Measurements from ENCODE around the gene PCSK5. TPM values are rescaled to one million over a fixed set of nuclear protein-coding genes. Genes with fewer than 3 reads are reported as not detected.

Gene PCSK5
- polyA plus RNA-seq, 1 donor (not counting 4 experiments of a cell fraction or from before 2014, with no cell fraction given): 1.9 TPM

DNA sequence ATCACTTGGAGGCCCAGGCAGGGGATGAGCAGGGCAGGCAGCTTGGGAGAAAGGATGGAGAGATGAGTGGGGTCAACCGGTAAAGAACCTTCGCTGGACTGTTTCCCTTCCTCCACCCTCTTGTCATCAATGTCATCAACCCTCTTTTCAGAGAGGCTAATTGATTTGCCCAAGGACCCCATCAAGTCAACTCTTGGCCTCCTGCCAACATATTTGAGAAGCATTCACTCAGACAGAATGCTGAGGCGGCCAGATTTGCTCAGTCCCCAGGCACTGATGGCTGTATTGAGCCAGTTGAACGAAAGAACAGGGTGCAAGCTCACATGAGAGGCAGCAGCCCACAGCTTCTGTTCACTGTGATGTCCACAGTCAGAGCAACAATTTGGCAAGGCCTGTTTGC lies 310.3 kb downstream of the PCSK5 start:
- Histone ChIP-seq H2AFZ (ENCODE audit: control insufficient read depth, low read length) (no peak overlapping the region), H3K4me1 (ENCODE audit: control insufficient read depth, extremely low read depth, insufficient read depth, low read length) (no peaks in the 10 kb centered on the region), H3K27ac (ENCODE audit: control insufficient read depth, insufficient read depth, low read length) (no peak overlapping the region), H3K4me3 (ENCODE audit: control insufficient read depth in 2 of 3, extremely low read depth in 1 of 3, insufficient read depth in 2 of 3, low read depth in 1 of 3, low read length in 3 of 3) (no peak overlapping the region), H3K27me3 (ENCODE audit: control insufficient read depth, extremely low read depth, insufficient read depth, low read length) (no peaks in the 10 kb centered on the region), H3K4me2 (ENCODE audit: control insufficient read depth, extremely low read depth, insufficient read depth, low read depth, low read length) (no peak overlapping the region), H3K36me3 (ENCODE audit: control insufficient read depth in 2 of 2, extremely low read depth in 1 of 2, insufficient read depth in 2 of 2, low read length in 2 of 2) (no peaks in the 10 kb centered on the region), H3K9me1 (ENCODE audit: control insufficient read depth, extremely low read depth, insufficient read depth, low read length) (no peaks in the 10 kb centered on the region), H3K79me2 (ENCODE audit: control insufficient read depth, insufficient read depth, low read length) (no peaks in the 10 kb centered on the region), H4K20me1 (ENCODE audit: control insufficient read depth, extremely low read depth, insufficient read depth, low read length) (no peaks in the 10 kb centered on the region), H3K9ac (ENCODE audit: control insufficient read depth, extremely low read depth, insufficient read depth, low read length) (no peak overlapping the region), H3K9me3 (ENCODE audit: control insufficient read depth, low read depth, low read length) (no peaks in the 10 kb centered on the region)
- TF ChIP-seq EZH2 (IDR thresholded peaks at IDR 0.05; ENCODE audit: low read length): no peak
- TF ChIP-seq, protein P1, sequence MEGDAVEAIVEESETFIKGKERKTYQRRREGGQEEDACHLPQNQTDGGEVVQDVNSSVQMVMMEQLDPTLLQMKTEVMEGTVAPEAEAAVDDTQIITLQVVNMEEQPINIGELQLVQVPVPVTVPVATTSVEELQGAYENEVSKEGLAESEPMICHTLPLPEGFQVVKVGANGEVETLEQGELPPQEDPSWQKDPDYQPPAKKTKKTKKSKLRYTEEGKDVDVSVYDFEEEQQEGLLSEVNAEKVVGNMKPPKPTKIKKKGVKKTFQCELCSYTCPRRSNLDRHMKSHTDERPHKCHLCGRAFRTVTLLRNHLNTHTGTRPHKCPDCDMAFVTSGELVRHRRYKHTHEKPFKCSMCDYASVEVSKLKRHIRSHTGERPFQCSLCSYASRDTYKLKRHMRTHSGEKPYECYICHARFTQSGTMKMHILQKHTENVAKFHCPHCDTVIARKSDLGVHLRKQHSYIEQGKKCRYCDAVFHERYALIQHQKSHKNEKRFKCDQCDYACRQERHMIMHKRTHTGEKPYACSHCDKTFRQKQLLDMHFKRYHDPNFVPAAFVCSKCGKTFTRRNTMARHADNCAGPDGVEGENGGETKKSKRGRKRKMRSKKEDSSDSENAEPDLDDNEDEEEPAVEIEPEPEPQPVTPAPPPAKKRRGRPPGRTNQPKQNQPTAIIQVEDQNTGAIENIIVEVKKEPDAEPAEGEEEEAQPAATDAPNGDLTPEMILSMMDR (optimal IDR thresholded peaks at IDR 0.05 in 1 of 3, IDR thresholded peaks at IDR 0.05 in 1 of 3, conservative IDR thresholded peaks at IDR 0.05 in 1 of 3; ENCODE audit: extremely low read depth in 1 of 3, insufficient read depth in 2 of 3, low read length in 3 of 3): no peak
- DNase-seq (ENCODE audit: low read depth, low spot score) (no peak), FAIRE-seq (no peak)
- dilution Hi-C loops (cut with MboI; ENCODE audit: extremely low pct_ligation_motif_present, low sequenced_read_pairs): no loop called here

DNA sequence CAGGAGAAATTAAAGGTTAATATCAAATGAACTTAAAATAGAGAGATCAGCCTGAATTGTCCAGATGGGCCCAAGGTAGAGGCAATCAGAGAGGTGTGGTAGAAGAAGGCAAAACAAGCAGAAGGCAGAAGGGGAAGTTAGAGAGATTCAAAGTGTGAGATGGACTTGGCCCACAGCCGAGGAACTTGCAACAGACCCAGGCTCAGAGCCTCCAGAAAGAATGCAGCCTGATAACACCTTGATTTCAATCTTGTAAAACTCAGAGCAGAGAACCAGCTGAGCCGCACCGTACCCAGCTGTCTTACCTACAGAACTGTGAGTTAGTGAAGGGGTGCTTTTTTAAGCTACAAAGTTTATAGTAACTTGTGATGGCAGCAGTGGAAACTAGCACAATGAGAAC lies 312.9 kb downstream of the PCSK5 start:
- no peak overlapping the region for H2AFZ ChIP-seq (ENCODE audit: control insufficient read depth, low read length)
- H3K4me1 ChIP-seq (ENCODE audit: control insufficient read depth, extremely low read depth, insufficient read depth, low read length): no peaks in the 10 kb centered on the region
- no peaks in the 10 kb centered on the region for H3K79me2 ChIP-seq (ENCODE audit: control insufficient read depth, insufficient read depth, low read length)
- no peak for TF ChIP-seq EZH2 (IDR thresholded peaks at IDR 0.05; ENCODE audit: low read length)
- TF ChIP-seq, protein P1 (optimal IDR thresholded peaks at IDR 0.05 in 1 of 3, IDR thresholded peaks at IDR 0.05 in 1 of 3, conservative IDR thresholded peaks at IDR 0.05 in 1 of 3; ENCODE audit: extremely low read depth in 1 of 3, insufficient read depth in 2 of 3, low read length in 3 of 3): no peak
- DNase-seq (ENCODE audit: low read depth, low spot score) (no peak), FAIRE-seq (no peak)
- H3K9me3 ChIP-seq (ENCODE audit: control insufficient read depth, low read depth, low read length): no peaks in the 10 kb centered on the region
- H3K9ac ChIP-seq (ENCODE audit: control insufficient read depth, extremely low read depth, insufficient read depth, low read length): no peak overlapping the region
- H3K9me1 ChIP-seq (ENCODE audit: control insufficient read depth, extremely low read depth, insufficient read depth, low read length): no peaks in the 10 kb centered on the region
- no peaks in the 10 kb centered on the region for H3K27me3 ChIP-seq (ENCODE audit: control insufficient read depth, extremely low read depth, insufficient read depth, low read length)
- no peak overlapping the region for H3K4me3 ChIP-seq (ENCODE audit: control insufficient read depth in 2 of 3, extremely low read depth in 1 of 3, insufficient read depth in 2 of 3, low read depth in 1 of 3, low read length in 3 of 3)
- dilution Hi-C loops (cut with MboI; ENCODE audit: extremely low pct_ligation_motif_present, low sequenced_read_pairs): no loop called here
- H3K4me2 ChIP-seq (ENCODE audit: control insufficient read depth, extremely low read depth, insufficient read depth, low read depth, low read length): no peak overlapping the region
- no peak overlapping the region for H3K27ac ChIP-seq (ENCODE audit: control insufficient read depth, insufficient read depth, low read length)
- H4K20me1 ChIP-seq (ENCODE audit: control insufficient read depth, extremely low read depth, insufficient read depth, low read length): no peaks in the 10 kb centered on the region
- no peaks in the 10 kb centered on the region for H3K36me3 ChIP-seq (ENCODE audit: control insufficient read depth in 2 of 2, extremely low read depth in 1 of 2, insufficient read depth in 2 of 2, low read length in 2 of 2)
